ENCODE data around the gene BCOR.

DNA sequence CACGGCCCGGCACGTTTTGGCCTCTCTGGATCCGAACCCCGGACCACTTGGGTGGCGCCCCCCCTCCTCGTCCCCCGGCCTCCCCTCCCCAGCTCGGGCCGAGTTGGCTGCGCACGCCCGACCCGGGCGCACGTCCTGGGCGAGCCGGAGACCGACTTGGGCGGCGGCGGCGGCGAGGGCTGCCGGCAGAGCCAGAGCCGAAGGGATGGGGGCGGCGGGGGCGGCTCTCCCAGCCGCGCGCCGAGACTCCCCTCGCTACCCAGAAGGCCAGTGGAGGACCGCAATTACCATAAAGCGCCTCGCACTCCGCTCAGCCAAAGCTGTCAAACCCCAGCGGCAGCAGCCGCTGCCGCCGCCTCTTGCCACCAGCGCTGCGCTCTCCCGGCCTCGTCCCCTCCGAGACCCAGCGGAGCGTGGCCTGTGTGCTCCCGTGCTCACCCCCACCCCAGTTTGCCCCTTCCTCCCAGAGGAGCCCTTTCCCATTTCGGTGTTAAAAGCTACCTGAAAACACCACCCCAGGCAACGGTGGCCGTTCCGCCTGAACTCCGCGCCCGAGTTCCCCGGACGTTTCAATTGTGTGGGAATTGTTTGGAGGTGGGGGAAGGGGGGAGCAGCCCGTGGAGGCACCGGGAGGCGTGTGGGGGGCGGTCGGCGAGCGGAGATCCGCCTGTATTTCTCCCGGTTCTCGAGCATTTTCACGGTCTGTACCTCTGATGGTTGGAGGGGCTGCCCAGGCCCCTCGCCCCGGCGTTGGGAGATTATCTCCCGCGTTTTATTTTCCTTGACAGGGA lies 701 bp upstream of the BCOR start:
- TF ChIP-seq, protein P1, sequence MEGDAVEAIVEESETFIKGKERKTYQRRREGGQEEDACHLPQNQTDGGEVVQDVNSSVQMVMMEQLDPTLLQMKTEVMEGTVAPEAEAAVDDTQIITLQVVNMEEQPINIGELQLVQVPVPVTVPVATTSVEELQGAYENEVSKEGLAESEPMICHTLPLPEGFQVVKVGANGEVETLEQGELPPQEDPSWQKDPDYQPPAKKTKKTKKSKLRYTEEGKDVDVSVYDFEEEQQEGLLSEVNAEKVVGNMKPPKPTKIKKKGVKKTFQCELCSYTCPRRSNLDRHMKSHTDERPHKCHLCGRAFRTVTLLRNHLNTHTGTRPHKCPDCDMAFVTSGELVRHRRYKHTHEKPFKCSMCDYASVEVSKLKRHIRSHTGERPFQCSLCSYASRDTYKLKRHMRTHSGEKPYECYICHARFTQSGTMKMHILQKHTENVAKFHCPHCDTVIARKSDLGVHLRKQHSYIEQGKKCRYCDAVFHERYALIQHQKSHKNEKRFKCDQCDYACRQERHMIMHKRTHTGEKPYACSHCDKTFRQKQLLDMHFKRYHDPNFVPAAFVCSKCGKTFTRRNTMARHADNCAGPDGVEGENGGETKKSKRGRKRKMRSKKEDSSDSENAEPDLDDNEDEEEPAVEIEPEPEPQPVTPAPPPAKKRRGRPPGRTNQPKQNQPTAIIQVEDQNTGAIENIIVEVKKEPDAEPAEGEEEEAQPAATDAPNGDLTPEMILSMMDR (conservative IDR thresholded peaks at IDR 0.05; ENCODE audit: low read length): no peak
- TF ChIP-seq EZH2phosphoT487 (IDR thresholded peaks at IDR 0.05; ENCODE audit: borderline replicate concordance, low read depth, low read length): no peak
